Right lobe of liver (tissue), 6 donors: ENCODE data around the gene SLC2A4RG. TPM values are rescaled to one million over a fixed set of nuclear protein-coding genes. Genes with fewer than 3 reads are reported as not detected.

Experiments used
- ATAC-seq, 4 donors: fragments of 200-7000 bp; cut with Tn5 transposase; one replicate each; pipeline ENCODE4 v1.9.1; 2020; ENCODE audit warnings: mild to moderate bottlenecking in 4 of 4, moderate library complexity in 4 of 4
- DNase-seq, 3 donors: peaks; one replicate each; pipeline ENCODE4 v3.0.0-alpha.2; 2020
- H3K27ac ChIP-seq, 3 donors: fragments of 200-600 bp; one replicate each; pipeline ENCODE4 v1.8.0; 2022
- H3K27me3 ChIP-seq, 2 donors: fragments of 200-600 bp; one replicate each; pipeline ENCODE4 v1.8.0; 2022
- H3K36me3 ChIP-seq, 4 donors: fragments of 200-600 bp; sonication (generic) in 1 of 4; one replicate each; pipeline versions ENCODE4 v1.5.1 to v1.8.0; 2017 to 2022; ENCODE audit warnings: control low read depth in 1 of 4
- H3K4me1 ChIP-seq, 4 donors: fragments of 200-600 bp; sonication (generic) in 1 of 4; one replicate each; pipeline versions ENCODE4 v1.5.1 to v1.8.0; 2017 to 2022; ENCODE audit warnings: control low read depth in 1 of 4
- H3K4me3 ChIP-seq, 3 donors: fragments of 200-600 bp; one replicate each; pipeline ENCODE4 v1.8.0; 2022
- H3K9me3 ChIP-seq, 4 donors: fragments of 200-600 bp; sonication (generic) in 1 of 4; one replicate each; pipeline versions ENCODE4 v1.5.1 to v1.8.0; 2017 to 2022; ENCODE audit warnings: control low read depth in 1 of 4
- CTCF ChIP-seq, 4 donors: fragments of 200-600 bp in 3 of 4; fragments of 450-650 bp in 1 of 4; IDR thresholded peaks; one replicate each; pipeline versions ENCODE4 v1.5.1 to v1.8.0; 2016 to 2022; ENCODE audit warnings: antibody characterized with exemption in 4 of 4, mild to moderate bottlenecking in 2 of 4
- POLR2A ChIP-seq: fragments of 450-650 bp; IDR thresholded peaks from one replicate; pipeline ENCODE4 v1.6.1; 2017; ENCODE audit warnings: antibody characterized with exemption, mild to moderate bottlenecking
- WGBS: methylation state at CpG from one replicate; pipeline ENCODE4 v1.1.6; 2018; ENCODE audit warnings: low coverage, low lambda C conversion rate; ENCODE audit not compliant: insufficient coverage; ENCODE audit errors: missing lambda C conversion rate; 5-methylcytosine and 5-hydroxymethylcytosine counted together
- intact Hi-C, 2 donors: fragments of 100-400 bp; cut with DNase I; formaldehyde crosslinking; loops; one replicate each; pipeline versions ENCODE4 v1.11.2 to v1.14.1; 2022
- total RNA-seq, 6 experiments: library from RNA; depleted of rRNA in 2 of 6; stranded (reverse); fragments of >200 nt in 2 of 6; fragmentation: NEBNext Ultra II Directional in 3 of 6; extraction: Animal tissue kit (Norgen Biotek cat#: 25700) in 3 of 6; gene quantifications; one replicate each; pipeline versions ENCODE4 v1.1.0 to v1.2.4, GENCODE V29; 2016 to 2023
- donor health status: DM: no; HTN: yes; CAD: no.
- donor health status: DM: no; HTN: no; CAD: no.
- donor health status: DM: no; HTN: no; CAD: no.
- donor health status: DM: no; HTN: yes; CAD: no.
- donor health status: DM: no; HTN: yes; CAD: no.

The SLC2A4RG gene
- total RNA-seq, 6 experiments from 2014 or later = 36.0 to 180 (median 73.8) TPM

GRCh38 chr20:63777614-63778013, 38.0 kb downstream of the SLC2A4RG start:
- H3K4me1 ChIP-seq = no peaks in the 10 kb centered on the region
- TF ChIP-seq CTCF (IDR thresholded peaks at IDR 0.05) = no peak
- no peak for TF ChIP-seq POLR2A
- no peaks in the 10 kb centered on the region for H3K36me3 ChIP-seq
- H3K27ac ChIP-seq = no peak overlapping the region
- H3K4me3 ChIP-seq = no peak overlapping the region
- no peaks in the 10 kb centered on the region for H3K27me3 ChIP-seq
- intact Hi-C loops = no loop called here
- DNase-seq (no peak), ATAC-seq (no peak)
- WGBS = 94% methylated on average over 13 of the region's 13 CpGs
- H3K9me3 ChIP-seq = no peaks in the 10 kb centered on the region

GRCh38 chr20:63778034-63778752, 38.6 kb downstream of the SLC2A4RG start:
- Histone ChIP-seq H3K9me3 (no peaks in the 10 kb centered on the region), H3K4me3 (no peak overlapping the region), H3K36me3 (no peaks in the 10 kb centered on the region), H3K27me3 (no peaks in the 10 kb centered on the region), H3K4me1 (no peaks in the 10 kb centered on the region), H3K27ac (no peak overlapping the region)
- TF ChIP-seq POLR2A = no peak
- TF ChIP-seq CTCF (IDR thresholded peaks at IDR 0.05) = no peak
- no peak for ATAC-seq
- intact Hi-C loops = no loop called here
- WGBS = 56% methylated on average over 17 of the region's 19 CpGs
- no peak for DNase-seq

- no peak for DNase-seq
- intact Hi-C loops = no loop called here
- H3K4me3 ChIP-seq = no peak overlapping the region
- H3K4me1 ChIP-seq = no peaks in the 10 kb centered on the region
- no peaks in the 10 kb centered on the region for H3K9me3 ChIP-seq
- TF ChIP-seq POLR2A (no peak), CTCF (IDR thresholded peaks at IDR 0.05) (no peak)
- 75% methylated on average over 5 of the region's 9 CpGs for WGBS
- no peaks in the 10 kb centered on the region for H3K36me3 ChIP-seq
- ATAC-seq = no peak
- no peak overlapping the region for H3K27ac ChIP-seq
- no peaks in the 10 kb centered on the region for H3K27me3 ChIP-seq
These were observed 39.3 kb downstream of the SLC2A4RG start for GRCh38 chr20:63778857-63779256.

- no peak for ATAC-seq
- intact Hi-C loops = no loop called here
- DNase-seq = no peak
- no peak for TF ChIP-seq POLR2A
- no peak for TF ChIP-seq CTCF (IDR thresholded peaks at IDR 0.05)
- Histone ChIP-seq H3K27me3 (no peaks in the 10 kb centered on the region), H3K27ac (no peak overlapping the region), H3K4me3 (no peak overlapping the region), H3K36me3 (no peaks in the 10 kb centered on the region), H3K4me1 (no peaks in the 10 kb centered on the region), H3K9me3 (no peaks in the 10 kb centered on the region)
- 80% methylated on average over 12 of the region's 14 CpGs for WGBS
These were observed 41.6 kb downstream of the SLC2A4RG start for GRCh38 chr20:63781181-63781580.
